ENCODE data around the gene CD55. TPM values are rescaled to one million over a fixed set of nuclear protein-coding genes. Genes with fewer than 3 reads are reported as not detected.

Gene CD55
- total RNA-seq, 1 donor from 2014 or later: 28.6 TPM

GRCh38 chr1:207355513-207356295 lies 34.2 kb downstream of the CD55 start:
- no peak for TF ChIP-seq CTCF (conservative IDR thresholded peaks at IDR 0.05; ENCODE audit: low read depth, low read length)
- no peak overlapping the region for H3K4me3 ChIP-seq (ENCODE audit: low read depth, low read length)
- no peak for DNase-seq (ENCODE audit: low read depth)

- no peak for TF ChIP-seq CTCF (conservative IDR thresholded peaks at IDR 0.05; ENCODE audit: low read depth, low read length)
- no peak overlapping the region for H3K4me3 ChIP-seq (ENCODE audit: low read depth, low read length)
- DNase-seq (ENCODE audit: low read depth): no peak
These were observed 39.6 kb downstream of the CD55 start for GRCh38 chr1:207361029-207361428.

- H3K4me3 ChIP-seq (ENCODE audit: low read depth, low read length): no peak overlapping the region
- DNase-seq (ENCODE audit: low read depth): no peak
- TF ChIP-seq CTCF (conservative IDR thresholded peaks at IDR 0.05; ENCODE audit: low read depth, low read length): no peak
These were observed 40.4 kb downstream of the CD55 start for GRCh38 chr1:207361889-207362288.

GRCh38 chr1:207362962-207363860 lies 41.7 kb downstream of the CD55 start:
- H3K4me3 ChIP-seq (ENCODE audit: low read depth, low read length): no peak overlapping the region
- DNase-seq (ENCODE audit: low read depth): peak; percentile 6
- no peak for TF ChIP-seq CTCF (conservative IDR thresholded peaks at IDR 0.05; ENCODE audit: low read depth, low read length)

GRCh38 chr1:207363871-207364270 lies 42.4 kb downstream of the CD55 start:
- TF ChIP-seq CTCF (conservative IDR thresholded peaks at IDR 0.05; ENCODE audit: low read depth, low read length): no peak
- no peak for DNase-seq (ENCODE audit: low read depth)
- H3K4me3 ChIP-seq (ENCODE audit: low read depth, low read length): no peak overlapping the region

- no peak for TF ChIP-seq CTCF (conservative IDR thresholded peaks at IDR 0.05; ENCODE audit: low read depth, low read length)
- DNase-seq (ENCODE audit: low read depth): no peak
- no peak overlapping the region for H3K4me3 ChIP-seq (ENCODE audit: low read depth, low read length)
These were observed 43.1 kb downstream of the CD55 start for GRCh38 chr1:207364614-207365013.
